ENCODE measurements around the gene USP6NL.

USP6NL gene

GRCh38 chr10:11593612-11594011 lies 17.8 kb downstream of the USP6NL start:
- H3K36me3 ChIP-seq (ENCODE audit: control insufficient read depth, insufficient read depth, low read length), result peaks cover 4% of the 10 kb centered on the region
- 81 to 100% methylated on average over 4 of the region's 7 CpGs for WGBS, 2 experiments (ENCODE audit: insufficient coverage in 2 of 2)
- no peaks in the 10 kb centered on the region for H3K9me3 ChIP-seq (ENCODE audit: control insufficient read depth, low read length)
- peaks cover 8% of the 10 kb centered on the region for H3K4me1 ChIP-seq (ENCODE audit: control insufficient read depth, insufficient read depth, low read length, poor library complexity, severe bottlenecking)
- H3K27ac ChIP-seq (ENCODE audit: low read depth, low read length, severe bottlenecking), result no peak overlapping the region
- H3K4me3 ChIP-seq (ENCODE audit: extremely low read depth, insufficient read depth, low read length, poor library complexity, severe bottlenecking), result no peak overlapping the region

- H3K9me3 ChIP-seq (ENCODE audit: control insufficient read depth, low read length), result peaks cover 7% of the 10 kb centered on the region
- H3K27ac ChIP-seq (ENCODE audit: low read depth, low read length, severe bottlenecking), result no peak overlapping the region
- WGBS, 2 experiments (ENCODE audit: insufficient coverage in 2 of 2), result 92% methylated on average over 2 of the region's 4 CpGs; no CpG with 5 or more reads in 1 of the 2 experiments
- peaks cover 12% of the 10 kb centered on the region for H3K36me3 ChIP-seq (ENCODE audit: control insufficient read depth, insufficient read depth, low read length)
- H3K4me3 ChIP-seq (ENCODE audit: extremely low read depth, insufficient read depth, low read length, poor library complexity, severe bottlenecking), result no peak overlapping the region
- peaks cover under 1% of the 10 kb centered on the region for H3K4me1 ChIP-seq (ENCODE audit: control insufficient read depth, insufficient read depth, low read length, poor library complexity, severe bottlenecking)
Observed at GRCh38 chr10:11589738-11590137, 21.7 kb downstream of the USP6NL start.

- 95 to 100% methylated on average over 2 of the region's 3 CpGs for WGBS, 2 experiments (ENCODE audit: insufficient coverage in 2 of 2)
- Histone ChIP-seq H3K27ac (ENCODE audit: low read depth, low read length, severe bottlenecking) (no peak overlapping the region), H3K9me3 (ENCODE audit: control insufficient read depth, low read length) (peaks cover 9% of the 10 kb centered on the region), H3K36me3 (ENCODE audit: control insufficient read depth, insufficient read depth, low read length) (peaks cover 15% of the 10 kb centered on the region), H3K4me1 (ENCODE audit: control insufficient read depth, insufficient read depth, low read length, poor library complexity, severe bottlenecking) (no peaks in the 10 kb centered on the region), H3K4me3 (ENCODE audit: extremely low read depth, insufficient read depth, low read length, poor library complexity, severe bottlenecking) (no peak overlapping the region)
Observed at GRCh38 chr10:11588873-11589574, 22.4 kb downstream of the USP6NL start.

GRCh38 chr10:11587722-11588259 lies 23.7 kb downstream of the USP6NL start:
- Histone ChIP-seq H3K36me3 (ENCODE audit: control insufficient read depth, insufficient read depth, low read length) (peaks cover 15% of the 10 kb centered on the region), H3K4me1 (ENCODE audit: control insufficient read depth, insufficient read depth, low read length, poor library complexity, severe bottlenecking) (no peaks in the 10 kb centered on the region), H3K4me3 (ENCODE audit: extremely low read depth, insufficient read depth, low read length, poor library complexity, severe bottlenecking) (no peak overlapping the region), H3K27ac (ENCODE audit: low read depth, low read length, severe bottlenecking) (no peak overlapping the region), H3K9me3 (ENCODE audit: control insufficient read depth, low read length) (peaks cover 9% of the 10 kb centered on the region)
- WGBS, 2 experiments (ENCODE audit: insufficient coverage in 2 of 2), result 100% methylated on average over 1 of the region's 4 CpGs; no CpG with 5 or more reads in 1 of the 2 experiments

GRCh38 chr10:11586170-11586569 lies 25.3 kb downstream of the USP6NL start:
- Histone ChIP-seq H3K27ac (ENCODE audit: low read depth, low read length, severe bottlenecking) (no peak overlapping the region), H3K4me1 (ENCODE audit: control insufficient read depth, insufficient read depth, low read length, poor library complexity, severe bottlenecking) (no peaks in the 10 kb centered on the region), H3K4me3 (ENCODE audit: extremely low read depth, insufficient read depth, low read length, poor library complexity, severe bottlenecking) (no peak overlapping the region)

GRCh38 chr10:11581213-11581612 lies 30.2 kb downstream of the USP6NL start:
- peaks cover 9% of the 10 kb centered on the region for H3K9me3 ChIP-seq (ENCODE audit: control insufficient read depth, low read length)
- H3K4me3 ChIP-seq (ENCODE audit: extremely low read depth, insufficient read depth, low read length, poor library complexity, severe bottlenecking), result no peak overlapping the region
- H3K36me3 ChIP-seq (ENCODE audit: control insufficient read depth, insufficient read depth, low read length), result peaks cover 18% of the 10 kb centered on the region
- WGBS, 2 experiments (ENCODE audit: insufficient coverage in 2 of 2), result 80 to 95% methylated on average over 2 of the region's 2 CpGs
- H3K27ac ChIP-seq (ENCODE audit: low read depth, low read length, severe bottlenecking), result no peak overlapping the region
- no peaks in the 10 kb centered on the region for H3K4me1 ChIP-seq (ENCODE audit: control insufficient read depth, insufficient read depth, low read length, poor library complexity, severe bottlenecking)

More at GRCh38 chr10:11586170-11586569, 25.3 kb downstream of the USP6NL start:
- H3K9me3 ChIP-seq (ENCODE audit: control insufficient read depth, low read length), result peaks cover 9% of the 10 kb centered on the region
- peaks cover 15% of the 10 kb centered on the region for H3K36me3 ChIP-seq (ENCODE audit: control insufficient read depth, insufficient read depth, low read length)

- 94 to 98% methylated on average over 3 to 4 of the region's 6 CpGs for WGBS, 2 experiments (ENCODE audit: insufficient coverage in 2 of 2)
- H3K9me3 ChIP-seq (ENCODE audit: control insufficient read depth, low read length), result peaks cover 3% of the 10 kb centered on the region
- peaks cover 9% of the 10 kb centered on the region for H3K36me3 ChIP-seq (ENCODE audit: control insufficient read depth, insufficient read depth, low read length)
- no peak overlapping the region for H3K27ac ChIP-seq (ENCODE audit: low read depth, low read length, severe bottlenecking)
- H3K4me3 ChIP-seq (ENCODE audit: extremely low read depth, insufficient read depth, low read length, poor library complexity, severe bottlenecking), result no peak overlapping the region
- no peaks in the 10 kb centered on the region for H3K4me1 ChIP-seq (ENCODE audit: control insufficient read depth, insufficient read depth, low read length, poor library complexity, severe bottlenecking)
Observed at GRCh38 chr10:11579885-11580284, 31.6 kb downstream of the USP6NL start.

GRCh38 chr10:11578802-11579255 lies 32.6 kb downstream of the USP6NL start:
- WGBS, 2 experiments (ENCODE audit: insufficient coverage in 2 of 2), result no CpG with 5 or more reads among the region's 2 CpGs

GRCh38 chr10:11576092-11576809 lies 35.2 kb downstream of the USP6NL start:
- Histone ChIP-seq H3K9me3 (ENCODE audit: control insufficient read depth, low read length) (no peaks in the 10 kb centered on the region), H3K27ac (ENCODE audit: low read depth, low read length, severe bottlenecking) (no peak overlapping the region)
- WGBS, 2 experiments (ENCODE audit: insufficient coverage in 2 of 2), result 93 to 100% methylated on average over 2 to 4 of the region's 6 CpGs

More at GRCh38 chr10:11578802-11579255, 32.6 kb downstream of the USP6NL start:
- H3K4me1 ChIP-seq (ENCODE audit: control insufficient read depth, insufficient read depth, low read length, poor library complexity, severe bottlenecking), result peaks cover 1% of the 10 kb centered on the region
- no peaks in the 10 kb centered on the region for H3K9me3 ChIP-seq (ENCODE audit: control insufficient read depth, low read length)
- H3K4me3 ChIP-seq (ENCODE audit: extremely low read depth, insufficient read depth, low read length, poor library complexity, severe bottlenecking), result no peak overlapping the region
- no peak overlapping the region for H3K27ac ChIP-seq (ENCODE audit: low read depth, low read length, severe bottlenecking)
- H3K36me3 ChIP-seq (ENCODE audit: control insufficient read depth, insufficient read depth, low read length), result peaks cover 3% of the 10 kb centered on the region

GRCh38 chr10:11573497-11573896 lies 38.0 kb downstream of the USP6NL start:
- no peaks in the 10 kb centered on the region for H3K9me3 ChIP-seq (ENCODE audit: control insufficient read depth, low read length)
- H3K36me3 ChIP-seq (ENCODE audit: control insufficient read depth, insufficient read depth, low read length), result peaks cover 6% of the 10 kb centered on the region
- H3K27ac ChIP-seq (ENCODE audit: low read depth, low read length, severe bottlenecking), result peak overlapping the region; percentile 3
- WGBS, 2 experiments (ENCODE audit: insufficient coverage in 2 of 2), result 66 to 68% methylated on average over 3 of the region's 3 CpGs
- H3K4me1 ChIP-seq (ENCODE audit: control insufficient read depth, insufficient read depth, low read length, poor library complexity, severe bottlenecking), result peaks cover 8% of the 10 kb centered on the region
- H3K4me3 ChIP-seq (ENCODE audit: extremely low read depth, insufficient read depth, low read length, poor library complexity, severe bottlenecking), result no peak overlapping the region

More at GRCh38 chr10:11576092-11576809, 35.2 kb downstream of the USP6NL start:
- Histone ChIP-seq H3K4me1 (ENCODE audit: control insufficient read depth, insufficient read depth, low read length, poor library complexity, severe bottlenecking) (peaks cover 8% of the 10 kb centered on the region), H3K36me3 (ENCODE audit: control insufficient read depth, insufficient read depth, low read length) (peaks cover 3% of the 10 kb centered on the region), H3K4me3 (ENCODE audit: extremely low read depth, insufficient read depth, low read length, poor library complexity, severe bottlenecking) (no peak overlapping the region)

Measured in mesodermal cell (in vitro differentiated cells).